ENCODE measurements around the gene ATXN2L. TPM values are rescaled to one million over a fixed set of nuclear protein-coding genes. Genes with fewer than 3 reads are reported as not detected.
"Not testable (repeated sequence)": the region's sequence is repeated elsewhere in the genome, so short reads cannot be mapped to it uniquely, and the experiment has no call there.

Gene ATXN2L
- total and polyA plus RNA-seq, 2 donors from 2014 or later, result 43.2 to 102 TPM

- TF ChIP-seq CTCF (IDR thresholded peaks at IDR 0.05; ENCODE audit: borderline replicate concordance, extremely low read depth, insufficient read depth), result no peak
- H3K4me1 ChIP-seq (ENCODE audit: control insufficient read depth in 2 of 3, insufficient read depth in 2 of 3, low read depth in 1 of 3, low read length in 3 of 3), result peaks cover 0 to 7% (median 0%) of the 10 kb centered on the region in 3 donors
- no peak overlapping the region for H3K4me3 ChIP-seq (ENCODE audit: low read length in 3 of 3)
- DNase-seq (no peak), FAIRE-seq (no peak)
- intact Hi-C loops (cut with DNase I), result no loop called here
- no peak overlapping the region for H3K27ac ChIP-seq (ENCODE audit: low read depth in 2 of 2, low read length in 2 of 2)
- H3K9ac ChIP-seq (ENCODE audit: low read length in 3 of 3), result no peak overlapping the region
- H3K27me3 ChIP-seq (ENCODE audit: control insufficient read depth, insufficient read depth, low read length), result no peaks in the 10 kb centered on the region
- H3K36me3 ChIP-seq (ENCODE audit: control insufficient read depth in 2 of 3, insufficient read depth in 3 of 3, low read length in 3 of 3), result no peaks in the 10 kb centered on the region
- no peaks in the 10 kb centered on the region for H3K9me3 ChIP-seq (ENCODE audit: control insufficient read depth in 2 of 3, insufficient read depth in 1 of 3, low read length in 3 of 3)
Measured at GRCh38 chr16:28820016-28820415, 2.8 kb upstream of the ATXN2L start.

DNA sequence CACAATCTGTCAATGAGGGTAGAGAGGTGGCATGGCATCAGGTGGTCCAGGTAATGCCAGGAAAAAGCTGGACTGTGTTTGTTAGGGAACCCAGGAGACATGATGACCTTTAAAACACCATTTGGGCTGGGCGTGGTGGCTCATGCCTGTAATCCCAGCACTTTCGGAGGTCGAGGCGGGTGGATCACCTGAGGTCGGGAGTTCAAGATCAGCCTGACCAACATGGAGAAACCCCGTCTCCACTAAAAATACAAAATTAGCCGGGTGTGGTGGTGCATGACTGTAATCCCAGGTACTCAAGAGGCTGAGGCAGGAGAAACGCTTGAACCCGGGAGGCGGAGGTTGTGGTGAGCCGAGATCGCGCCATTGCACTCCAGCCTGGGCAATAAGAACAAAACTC lies 2.3 kb upstream of the ATXN2L start:
- DNase-seq; H3K9ac ChIP-seq (ENCODE audit: low read length in 3 of 3); H3K36me3 ChIP-seq (ENCODE audit: control insufficient read depth in 2 of 3, insufficient read depth in 3 of 3, low read length in 3 of 3); H3K9me3 ChIP-seq (ENCODE audit: control insufficient read depth in 2 of 3, insufficient read depth in 1 of 3, low read length in 3 of 3); H3K4me3 ChIP-seq (ENCODE audit: low read length in 3 of 3); H3K27ac ChIP-seq (ENCODE audit: low read depth in 2 of 2, low read length in 2 of 2); FAIRE-seq; H3K27me3 ChIP-seq (ENCODE audit: control insufficient read depth, insufficient read depth, low read length); intact Hi-C loops (cut with DNase I): not testable (repeated sequence)
- peaks cover 0 to 12% (median 0%) of the 10 kb centered on the region in 3 donors for H3K4me1 ChIP-seq (ENCODE audit: control insufficient read depth in 2 of 3, insufficient read depth in 2 of 3, low read depth in 1 of 3, low read length in 3 of 3)

DNA sequence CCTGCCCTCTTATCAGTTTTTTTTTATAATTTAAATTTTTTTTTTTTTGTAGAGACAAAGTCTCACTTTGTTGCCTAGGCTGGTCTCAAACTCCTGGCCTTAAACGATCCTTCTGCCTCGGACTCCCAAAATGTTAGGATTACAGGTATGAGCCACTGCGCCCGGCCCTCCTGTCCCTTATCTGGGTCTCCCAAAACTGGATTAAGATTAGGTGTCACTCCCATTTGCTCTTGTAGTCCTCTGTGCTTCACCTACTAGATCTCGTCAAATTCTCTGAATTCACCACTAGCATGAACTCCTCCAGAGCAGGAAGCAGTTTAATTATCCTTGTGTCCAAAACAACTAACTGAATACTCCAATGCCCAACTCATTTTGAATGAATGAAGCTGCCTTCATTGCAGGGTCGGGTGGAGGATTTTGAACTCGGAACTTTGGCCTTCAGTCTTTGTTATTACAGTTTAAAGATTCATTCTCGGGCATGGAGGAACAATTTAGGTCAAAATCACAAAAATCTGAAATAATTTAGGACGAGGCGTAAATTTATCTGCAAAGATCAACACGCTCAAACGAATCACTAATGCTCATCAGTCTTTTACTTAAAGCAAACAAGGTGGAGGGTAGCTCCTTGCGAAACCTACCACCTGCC lies 802 bp upstream of the ATXN2L start:
- Histone ChIP-seq H3K9me3 (ENCODE audit: control insufficient read depth in 2 of 3, insufficient read depth in 1 of 3, low read length in 3 of 3) (no peaks in the 10 kb centered on the region), H3K27me3 (ENCODE audit: control insufficient read depth, insufficient read depth, low read length) (no peaks in the 10 kb centered on the region), H3K36me3 (ENCODE audit: control insufficient read depth in 2 of 3, insufficient read depth in 3 of 3, low read length in 3 of 3) (peaks cover 3 to 17% (median 9%) of the 10 kb centered on the region in 3 donors), H3K4me3 (ENCODE audit: low read length in 3 of 3) (peak overlapping the region; percentile 65 to 85 (median 78)), H3K27ac (ENCODE audit: low read depth in 2 of 2, low read length in 2 of 2) (peak overlapping the region in 1 of 2 donors; percentile 98), H3K9ac (ENCODE audit: low read length in 3 of 3) (peak overlapping the region; percentile 22 to 86 (median 50)), H3K4me1 (ENCODE audit: control insufficient read depth in 2 of 3, insufficient read depth in 2 of 3, low read depth in 1 of 3, low read length in 3 of 3) (peaks cover 0 to 14% (median 0%) of the 10 kb centered on the region in 3 donors)
- FAIRE-seq (no peak), DNase-seq (peak in 1 of 5 donors; percentile 46)
- TF ChIP-seq CTCF (IDR thresholded peaks at IDR 0.05; ENCODE audit: borderline replicate concordance, extremely low read depth, insufficient read depth), result no peak
- intact Hi-C loops (cut with DNase I), result no loop called here

GRCh38 chr16:28823291-28823872 lies 583 bp downstream of the ATXN2L start:
- no peak for FAIRE-seq
- H3K27me3 ChIP-seq (ENCODE audit: control insufficient read depth, insufficient read depth, low read length), result no peaks in the 10 kb centered on the region
- no peaks in the 10 kb centered on the region for H3K9me3 ChIP-seq (ENCODE audit: control insufficient read depth in 2 of 3, insufficient read depth in 1 of 3, low read length in 3 of 3)

More at GRCh38 chr16:28823291-28823872, 583 bp downstream of the ATXN2L start:
- TF ChIP-seq CTCF (IDR thresholded peaks at IDR 0.05; ENCODE audit: borderline replicate concordance, extremely low read depth, insufficient read depth), result no peak
- peak overlapping the region in 2 of 3 donors; percentile 67 to 89 for H3K9ac ChIP-seq (ENCODE audit: low read length in 3 of 3)
- peak overlapping the region; percentile 38 to 85 (median 78) for H3K4me3 ChIP-seq (ENCODE audit: low read length in 3 of 3)
- peaks cover 0 to 14% (median 0%) of the 10 kb centered on the region in 3 donors for H3K4me1 ChIP-seq (ENCODE audit: control insufficient read depth in 2 of 3, insufficient read depth in 2 of 3, low read depth in 1 of 3, low read length in 3 of 3)
- no peak for DNase-seq
- intact Hi-C loops (cut with DNase I), result no loop called here
- peaks cover 10 to 27% (median 11%) of the 10 kb centered on the region in 3 donors for H3K36me3 ChIP-seq (ENCODE audit: control insufficient read depth in 2 of 3, insufficient read depth in 3 of 3, low read length in 3 of 3)
- H3K27ac ChIP-seq (ENCODE audit: low read depth in 2 of 2, low read length in 2 of 2), result peak overlapping the region; percentile 98

Data from kidney (tissue), 14 donors.